Suprapubic skin (tissue), 4 donors: ENCODE results near the gene SLC35E4. TPM values are rescaled to one million over a fixed set of nuclear protein-coding genes. Genes with fewer than 3 reads are reported as not detected.
A peak's percentile ranks its signal among the peaks of the same experiment; 100 is the strongest.

Experiments used
- DNase-seq, 2 donors: peaks; one replicate each; pipeline ENCODE4 v3.0.0-alpha.2; 2019; ENCODE audit warnings: low spot score in 2 of 2
- H3K27ac ChIP-seq: fragments of 200-600 bp; sonication (generic); one replicate; pipeline ENCODE4 v1.5.1; 2019
- H3K27me3 ChIP-seq: fragments of 200-600 bp; sonication (generic); one replicate; pipeline ENCODE4 v1.5.1; 2019
- H3K36me3 ChIP-seq: fragments of 200-600 bp; sonication (generic); one replicate; pipeline ENCODE4 v1.5.1; 2019
- H3K4me1 ChIP-seq: fragments of 200-600 bp; sonication (generic); one replicate; pipeline ENCODE4 v1.5.1; 2019
- H3K4me3 ChIP-seq: fragments of 200-600 bp; sonication (generic); one replicate; pipeline ENCODE4 v1.5.1; 2019; ENCODE audit warnings: mild to moderate bottlenecking
- H3K9me3 ChIP-seq: fragments of 200-600 bp; sonication (generic); one replicate; pipeline ENCODE4 v1.5.1; 2019
- CTCF ChIP-seq, 2 donors: fragments of 200-600 bp in 1 of 2; fragments of 450-650 bp in 1 of 2; sonication (generic) in 1 of 2; IDR thresholded peaks; one replicate each; pipeline ENCODE4 v1.5.1; 2016 to 2019; ENCODE audit warnings: antibody characterized with exemption in 2 of 2, mild to moderate bottlenecking in 1 of 2, moderate library complexity in 1 of 2
- EP300 ChIP-seq: sonication (generic); formaldehyde crosslinking; IDR thresholded peaks from one replicate; pipeline ENCODE4 v1.6.1; 2017; ENCODE audit warnings: antibody characterized with exemption
- POLR2A ChIP-seq, 2 donors: fragments of 450-650 bp; IDR thresholded peaks; one replicate each; pipeline ENCODE4 v1.6.1; 2017; ENCODE audit warnings: antibody characterized with exemption in 2 of 2, mild to moderate bottlenecking in 2 of 2, moderate library complexity in 2 of 2
- POLR2AphosphoS5 ChIP-seq, 3 donors: sonication (generic); formaldehyde crosslinking; IDR thresholded peaks; one replicate each; pipeline ENCODE4 v1.6.1; 2017; ENCODE audit warnings: antibody characterized with exemption in 3 of 3
- WGBS: methylation state at CpG from one replicate; pipeline ENCODE4 v1.1.5; 2018; 5-methylcytosine and 5-hydroxymethylcytosine counted together
- total RNA-seq, 4 donors: library from RNA; depleted of rRNA; stranded (reverse); fragments of >200 nt; gene quantifications; one replicate each; pipeline ENCODE4 v1.1.0, GENCODE V29; 2016

Gene SLC35E4
- total RNA-seq, 4 donors from 2014 or later: 17.0 to 20.3 (median 18.8) TPM

DNA sequence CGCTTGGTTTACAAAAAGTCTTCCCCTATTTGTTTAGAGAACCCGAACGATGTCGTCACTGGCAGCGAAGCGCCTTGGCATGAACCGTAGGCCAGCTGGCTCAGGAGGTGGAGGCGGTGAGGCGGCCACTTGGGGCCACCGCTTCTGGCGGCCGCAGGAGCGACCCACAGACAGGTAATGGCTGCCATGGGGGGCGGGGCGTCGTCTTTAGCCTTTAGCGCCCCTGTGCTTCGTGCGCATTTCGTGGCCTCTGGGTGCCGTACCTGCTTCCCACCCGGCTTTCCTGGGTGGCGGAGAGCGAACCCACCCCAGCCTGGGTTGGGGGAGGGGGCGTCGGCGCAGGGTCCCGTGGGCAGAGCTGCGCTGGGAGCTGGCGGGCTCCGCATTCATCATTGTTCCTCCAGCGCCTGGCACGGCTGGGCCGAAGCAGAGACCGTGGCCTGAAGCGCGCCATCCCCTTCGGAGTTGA, 58.6 kb downstream of the SLC35E4 start:
- H3K36me3 ChIP-seq: no peaks in the 10 kb centered on the region
- H3K27ac ChIP-seq: peak overlapping the region; percentile 37
- WGBS: 0% methylated on average over 19 of the region's 38 CpGs
- no peak for TF ChIP-seq POLR2A (IDR thresholded peaks at IDR 0.05)
- no peak for TF ChIP-seq POLR2AphosphoS5 (IDR thresholded peaks at IDR 0.05)
- TF ChIP-seq CTCF (IDR thresholded peaks at IDR 0.05): no peak
- TF ChIP-seq EP300: no peak
- no peak for DNase-seq
- H3K4me3 ChIP-seq: peak overlapping the region; percentile 69
- H3K9me3 ChIP-seq: no peaks in the 10 kb centered on the region
- no peaks in the 10 kb centered on the region for H3K27me3 ChIP-seq
- peaks cover 15% of the 10 kb centered on the region for H3K4me1 ChIP-seq

DNA sequence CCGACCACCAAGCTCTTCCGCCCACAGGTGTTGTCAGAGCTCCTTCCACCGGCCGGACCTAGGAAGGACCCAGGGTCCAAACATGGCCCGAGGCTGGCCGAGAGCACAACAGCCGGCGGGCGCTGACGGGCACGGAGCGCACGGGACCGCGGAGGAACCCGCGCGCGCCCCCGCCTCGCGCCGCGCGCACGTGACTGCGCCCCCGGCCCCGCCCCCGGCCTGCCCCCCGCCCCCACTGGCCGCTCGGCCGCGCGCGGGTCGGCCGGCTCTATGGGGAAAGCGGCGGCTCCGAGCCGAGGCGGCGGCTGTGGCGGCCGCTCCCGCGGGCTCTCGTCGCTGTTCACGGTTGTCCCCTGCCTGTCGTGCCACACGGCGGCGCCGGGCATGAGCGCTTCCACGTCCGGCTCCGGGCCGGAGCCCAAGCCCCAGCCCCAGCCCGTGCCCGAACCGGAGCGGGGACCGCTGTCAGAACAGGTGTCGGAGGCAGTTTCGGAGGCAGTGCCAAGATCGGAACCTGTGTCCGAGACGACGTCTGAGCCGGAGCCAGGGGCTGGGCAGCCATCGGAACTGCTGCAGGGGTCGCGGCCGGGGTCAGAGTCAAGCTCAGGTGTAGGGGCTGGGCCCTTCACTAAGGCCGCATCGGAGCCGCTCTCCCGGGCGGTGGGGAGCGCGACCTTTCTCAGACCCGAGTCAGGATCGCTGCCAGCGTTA, 59.2 kb downstream of the SLC35E4 start, which contains the start of gene OSBP2:
Gene OSBP2 (plus strand): TSS at position 235 of the 711 bp plus-strand sequence. CDS start 36 bp downstream, at position 271.
- no peak for TF ChIP-seq CTCF (IDR thresholded peaks at IDR 0.05)
- TF ChIP-seq POLR2AphosphoS5 (IDR thresholded peaks at IDR 0.05): no peak
- no peak for TF ChIP-seq EP300
- no peak for TF ChIP-seq POLR2A (IDR thresholded peaks at IDR 0.05)
- no peaks in the 10 kb centered on the region for H3K9me3 ChIP-seq
- WGBS: 8% methylated on average over 7 of the region's 88 CpGs
- peak within 1 kb of the TSS; percentile 69 for H3K4me3 ChIP-seq
- peak in 1 of 2 donors; percentile 65 for DNase-seq
- no peaks in the 10 kb centered on the region for H3K36me3 ChIP-seq
- peak within 1 kb of the TSS; percentile 37 for H3K27ac ChIP-seq
- no peaks in the 10 kb centered on the region for H3K27me3 ChIP-seq
- peaks cover 15% of the 10 kb centered on the region for H3K4me1 ChIP-seq

DNA sequence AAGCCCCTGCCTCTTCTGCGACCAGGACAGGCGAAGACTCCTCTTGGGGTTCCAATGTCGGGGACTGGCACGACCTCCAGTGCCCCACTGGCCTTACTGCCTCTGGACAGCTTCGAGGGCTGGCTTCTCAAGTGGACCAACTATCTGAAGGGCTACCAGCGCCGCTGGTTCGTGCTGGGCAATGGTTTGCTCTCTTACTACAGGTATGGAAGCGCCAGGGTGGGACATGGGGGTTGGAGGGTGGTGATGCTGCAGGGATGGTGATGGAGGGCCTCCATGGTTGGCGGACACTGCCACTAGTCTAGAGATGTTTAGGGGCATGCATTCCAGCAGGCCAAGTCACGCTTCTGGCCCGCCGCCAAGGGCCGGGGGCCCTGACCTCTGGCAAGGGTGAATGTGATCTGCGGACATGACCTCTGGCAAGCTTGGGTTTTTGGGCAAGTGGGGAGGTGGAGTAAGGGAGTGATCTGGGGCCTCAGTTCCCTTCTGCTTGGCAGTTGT, 59.8 kb downstream of the SLC35E4 start:
- no peak for DNase-seq
- H3K27me3 ChIP-seq: no peaks in the 10 kb centered on the region
- H3K4me3 ChIP-seq: peak overlapping the region; percentile 69
- TF ChIP-seq EP300: no peak
- TF ChIP-seq POLR2A (IDR thresholded peaks at IDR 0.05): no peak
- TF ChIP-seq CTCF (IDR thresholded peaks at IDR 0.05): no peak
- no peak for TF ChIP-seq POLR2AphosphoS5 (IDR thresholded peaks at IDR 0.05)
- WGBS: 43% methylated on average over 1 of the region's 15 CpGs
- H3K36me3 ChIP-seq: no peaks in the 10 kb centered on the region
- H3K27ac ChIP-seq: no peak overlapping the region
- H3K9me3 ChIP-seq: no peaks in the 10 kb centered on the region
- H3K4me1 ChIP-seq: peaks cover 15% of the 10 kb centered on the region

- no peaks in the 10 kb centered on the region for H3K27me3 ChIP-seq
- WGBS: 86% methylated on average over 7 of the region's 7 CpGs
Measured at GRCh38 chr22:30695871-30696655, 60.5 kb downstream of the SLC35E4 start.

More at GRCh38 chr22:30695871-30696655, 60.5 kb downstream of the SLC35E4 start:
- TF ChIP-seq POLR2AphosphoS5 (IDR thresholded peaks at IDR 0.05) (no peak), CTCF (IDR thresholded peaks at IDR 0.05) (no peak), EP300 (no peak), POLR2A (IDR thresholded peaks at IDR 0.05) (no peak)
- no peak for DNase-seq
- peaks cover 15% of the 10 kb centered on the region for H3K4me1 ChIP-seq
- H3K36me3 ChIP-seq: no peaks in the 10 kb centered on the region
- H3K9me3 ChIP-seq: no peaks in the 10 kb centered on the region
- no peak overlapping the region for H3K4me3 ChIP-seq
- H3K27ac ChIP-seq: no peak overlapping the region

Other genes with a start within 250 kb of the SLC35E4 start
- 10 to 100 TPM in 2 of 4 donors, 1 to 10 TPM in 2; 6.3 to 15.5 (median 10.2) TPM for gene RNF215, start 248.4 kb upstream of the SLC35E4 start, total RNA-seq
- gene SEC14L2, start 238.8 kb upstream of the SLC35E4 start, total RNA-seq: 10 to 100 TPM in 3 of 4 donors, 1 to 10 TPM in 1; 8.9 to 19.9 (median 13.5) TPM
- gene MTFP1, start 210.0 kb upstream of the SLC35E4 start, total RNA-seq: 10 to 100 TPM in 1 of 4 donors, 1 to 10 TPM in 3; 2.5 to 13.7 (median 3.5) TPM
- gene SEC14L3, start 163.8 kb upstream of the SLC35E4 start, total RNA-seq: not detected
- 1 to 10 TPM; 2.2 to 3.3 (median 2.7) TPM for gene SEC14L4, start 130.1 kb upstream of the SLC35E4 start, total RNA-seq
- 100 to 1,000 TPM in 1 of 4 donors, 10 to 100 TPM in 3; 15.2 to 105 (median 41.4) TPM for gene SEC14L6, start 89.0 kb upstream of the SLC35E4 start, total RNA-seq
- 1 to 10 TPM; 1.2 to 3.7 (median 2.4) TPM for gene GAL3ST1, start 61.1 kb upstream of the SLC35E4 start, total RNA-seq
- 10 to 100 TPM; 46.7 to 59.9 (median 53.1) TPM for gene PES1, start 43.9 kb upstream of the SLC35E4 start, total RNA-seq
- gene TCN2, start 28.6 kb upstream of the SLC35E4 start, total RNA-seq: 10 to 100 TPM in 2 of 4 donors, 1 to 10 TPM in 2; 4.9 to 24.2 (median 11.0) TPM
- gene DUSP18, start 32.1 kb downstream of the SLC35E4 start, total RNA-seq: 10 to 100 TPM; 14.2 to 20.4 (median 16.5) TPM
- 10 to 100 TPM in 1 of 4 donors, 1 to 10 TPM in 3; 3.9 to 11.3 (median 6.4) TPM for gene OSBP2, start 59.1 kb downstream of the SLC35E4 start, total RNA-seq